Amygdala (tissue), 56 donors: ENCODE results near the gene TMCO1.
"Not testable (repeated sequence)": the region's sequence is repeated elsewhere in the genome, so short reads cannot be mapped to it uniquely, and the experiment has no call there.

ENCODE experiments used
- DNase-seq, 56 donors: peaks; one replicate each; lab custom pipeline; 2025; lab: John Stamatoyannopoulos, UW

The TMCO1 gene

DNA sequence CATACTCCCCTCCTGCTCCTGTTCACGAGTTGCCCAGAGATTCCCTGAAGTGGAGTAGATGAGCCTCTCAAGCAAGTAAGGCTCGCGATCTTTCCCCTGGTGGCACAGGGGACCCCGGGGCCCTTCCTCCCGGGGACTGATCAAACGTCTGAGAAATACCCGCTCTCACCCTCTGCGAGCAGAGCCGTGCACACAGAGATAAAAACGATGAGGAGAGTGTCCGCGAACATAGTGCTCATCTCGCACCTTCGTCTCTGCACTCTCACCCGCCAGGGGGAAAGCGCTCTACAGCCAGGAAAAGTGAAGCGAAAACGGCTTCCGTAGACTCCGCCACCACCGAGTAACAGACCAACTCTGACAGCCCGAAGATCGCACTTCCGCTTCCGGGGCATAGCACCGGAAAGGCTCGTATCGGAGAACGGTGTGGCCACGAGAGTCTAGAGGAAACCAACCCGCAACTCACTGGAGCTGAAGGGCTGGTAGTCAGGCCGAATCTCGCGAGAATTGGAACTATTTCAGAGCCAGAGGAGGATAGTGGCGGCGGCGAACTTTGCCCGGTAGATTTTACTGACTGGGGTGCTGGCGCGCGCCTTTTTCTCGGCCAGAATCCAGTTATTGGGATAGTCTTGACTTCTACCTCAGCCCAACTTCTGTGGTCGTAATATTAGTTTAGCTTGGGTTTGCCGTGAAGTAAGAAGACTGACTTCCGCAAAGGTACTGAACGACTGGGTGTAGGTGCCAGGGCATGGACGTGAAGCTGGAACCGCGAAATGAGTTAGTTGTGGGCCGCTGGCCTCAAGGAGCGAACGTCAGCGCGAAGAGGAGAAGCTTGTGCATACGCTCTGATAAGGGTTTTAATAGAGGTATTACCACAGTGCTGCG lies at the start of gene TMCO1:
TSS of gene TMCO1 (minus strand) at position 356 of the 882 bp plus-strand sequence. CDS start at position 239, 117 bp downstream.
- peak; percentile 65 to 99 (median 93) for DNase-seq

DNA sequence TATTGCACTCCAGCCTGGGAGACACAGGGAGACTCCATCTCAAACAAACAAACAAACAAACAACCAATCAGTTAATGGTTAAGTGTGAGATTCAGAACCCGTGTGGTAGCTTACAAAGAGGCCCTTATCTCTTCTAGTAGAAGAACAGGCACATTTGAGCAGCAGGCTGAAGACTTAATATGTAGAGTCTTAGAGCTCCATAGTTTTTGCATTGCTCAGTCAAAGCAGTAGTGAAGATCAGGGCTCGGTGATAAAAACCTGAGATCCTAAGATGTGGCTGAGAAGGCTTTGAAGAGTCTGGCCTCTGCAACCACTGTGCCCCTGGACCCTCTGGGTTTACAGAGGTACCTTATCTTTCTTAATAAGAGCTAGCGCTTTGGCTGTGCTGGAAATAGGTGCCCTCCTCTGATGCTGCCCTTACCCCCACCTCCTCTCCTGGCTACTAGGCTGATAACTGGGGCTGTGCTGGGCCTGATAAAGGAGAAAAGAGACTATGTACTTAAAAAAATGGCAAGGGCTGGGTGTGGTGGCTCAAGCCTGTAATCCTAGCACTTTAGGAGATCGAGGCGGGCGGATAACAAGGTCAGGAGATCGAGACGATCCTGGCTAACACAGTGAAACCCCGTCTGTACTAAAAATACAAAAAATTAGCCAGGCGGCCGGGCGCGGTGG lies 48.3 kb upstream of the TMCO1 start:
- DNase-seq = no peak

DNA sequence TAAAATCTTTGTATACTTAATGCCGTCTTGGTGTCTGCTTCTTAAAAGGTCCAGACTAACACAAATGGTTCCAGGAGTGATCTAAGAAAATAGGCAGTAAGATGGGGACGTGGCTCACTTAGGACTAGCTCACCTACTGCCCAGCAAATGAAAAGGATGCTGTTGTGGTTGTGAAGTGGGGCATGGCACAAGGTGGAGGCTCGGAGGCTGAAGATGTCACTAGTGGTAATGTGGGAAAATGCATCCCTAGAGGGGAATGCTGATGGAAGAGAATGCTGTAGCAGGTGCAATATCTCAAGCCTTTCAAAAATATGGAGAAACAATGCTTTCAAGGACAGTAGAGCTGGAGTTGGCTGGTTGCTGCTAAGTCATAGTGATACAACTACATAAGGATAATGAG lies 47.5 kb upstream of the TMCO1 start:
- no peak for DNase-seq

DNA sequence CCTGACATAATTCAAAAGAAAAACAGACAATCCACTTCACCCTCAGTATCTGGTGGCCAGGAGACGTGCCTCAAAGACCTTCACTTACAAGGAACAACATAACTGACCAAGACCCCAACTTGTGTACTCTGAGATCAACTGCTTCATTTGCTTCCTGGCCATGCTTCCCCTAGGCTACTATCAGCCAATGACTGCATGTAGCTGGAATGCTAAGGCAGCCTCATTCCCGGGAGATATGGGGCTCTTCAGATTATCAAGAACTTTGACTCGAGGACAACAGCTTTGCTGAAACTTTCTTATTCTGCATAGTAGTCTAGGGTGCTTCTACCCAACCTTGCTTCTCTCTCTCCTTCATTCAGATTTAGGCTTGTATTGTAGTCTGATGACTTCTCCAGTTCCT lies 47.1 kb upstream of the TMCO1 start:
- DNase-seq = no peak

DNA sequence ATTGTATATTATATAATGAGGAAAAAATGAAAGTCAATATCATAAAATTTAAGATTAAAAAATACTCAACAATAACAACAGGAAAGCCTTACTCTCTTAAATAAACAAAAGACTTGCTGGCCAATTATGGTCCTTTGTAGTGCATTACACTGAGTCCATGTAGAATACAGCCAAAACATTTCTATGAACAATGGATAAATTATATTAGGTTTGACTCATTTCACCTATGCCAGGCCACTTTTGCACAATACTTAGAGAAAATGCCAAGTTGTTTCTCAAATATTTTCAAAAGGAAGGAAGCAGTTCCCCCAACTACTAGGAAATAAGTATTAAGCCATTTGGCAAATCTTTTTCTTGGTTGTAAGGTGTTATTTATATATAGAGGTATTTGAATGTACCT lies 38.9 kb upstream of the TMCO1 start:
- DNase-seq = no peak

- DNase-seq = not testable (repeated sequence)
These were observed 35.8 kb upstream of the TMCO1 start for GRCh38 chr1:165804513-165804912.

GRCh38 chr1:165799387-165799786 lies 30.7 kb upstream of the TMCO1 start:
- no peak for DNase-seq

DNA sequence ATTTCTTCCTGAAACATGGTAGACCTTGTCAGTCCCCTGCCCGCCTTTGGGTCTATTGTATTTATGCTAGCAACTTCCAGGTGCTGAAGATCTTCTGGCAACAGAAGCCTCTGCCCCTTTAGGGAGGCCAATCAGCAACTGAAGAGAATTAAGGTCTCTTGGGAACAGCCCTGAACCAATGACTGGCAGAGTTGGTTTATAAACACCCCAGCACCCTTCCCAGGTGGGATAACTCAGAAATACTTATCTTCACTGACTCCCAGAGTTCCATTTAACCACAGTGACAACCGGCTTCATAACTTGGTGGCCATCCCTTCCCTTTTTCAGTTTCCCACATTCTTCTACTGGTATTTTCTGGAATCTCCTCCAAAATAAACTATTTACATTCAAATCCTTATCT lies 27.2 kb upstream of the TMCO1 start:
- DNase-seq = no peak

DNA sequence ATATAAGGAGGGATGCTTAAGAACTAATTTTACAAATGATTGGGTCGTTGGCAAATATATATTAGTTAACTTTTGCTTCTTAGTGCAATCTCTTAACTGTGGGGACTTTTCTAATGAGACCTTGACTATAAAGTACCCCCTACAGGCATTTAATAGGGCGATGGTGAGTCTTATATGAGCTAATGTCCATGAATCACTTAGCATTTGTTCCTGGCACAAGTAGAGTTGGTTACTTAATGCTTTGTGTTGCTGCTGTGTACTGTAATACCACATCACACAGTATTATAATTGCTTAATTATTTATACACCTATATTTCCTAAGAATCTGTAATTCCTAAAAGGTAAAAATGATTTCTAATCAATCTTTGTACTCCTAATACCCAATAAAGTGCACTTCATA lies 25.3 kb upstream of the TMCO1 start:
- DNase-seq = no peak

DNA sequence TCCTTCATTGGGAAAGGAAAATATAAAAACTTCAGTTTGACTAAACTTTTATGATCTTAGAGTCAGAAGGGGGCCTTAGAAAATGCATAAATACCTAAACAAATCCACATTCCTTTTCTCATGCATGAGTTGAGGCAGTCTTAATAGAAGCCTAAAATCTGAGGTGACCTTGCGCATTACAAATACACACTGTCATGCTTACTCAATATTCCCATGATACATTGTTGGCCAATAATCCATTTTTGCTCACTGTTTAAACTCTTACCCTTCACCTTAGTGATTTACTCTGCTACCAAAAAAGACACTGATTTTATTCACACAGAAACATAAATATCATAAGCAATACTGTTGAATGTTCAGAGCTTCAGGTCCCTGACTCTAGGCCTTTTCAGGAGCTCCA lies 19.1 kb upstream of the TMCO1 start:
- DNase-seq = no peak

DNA sequence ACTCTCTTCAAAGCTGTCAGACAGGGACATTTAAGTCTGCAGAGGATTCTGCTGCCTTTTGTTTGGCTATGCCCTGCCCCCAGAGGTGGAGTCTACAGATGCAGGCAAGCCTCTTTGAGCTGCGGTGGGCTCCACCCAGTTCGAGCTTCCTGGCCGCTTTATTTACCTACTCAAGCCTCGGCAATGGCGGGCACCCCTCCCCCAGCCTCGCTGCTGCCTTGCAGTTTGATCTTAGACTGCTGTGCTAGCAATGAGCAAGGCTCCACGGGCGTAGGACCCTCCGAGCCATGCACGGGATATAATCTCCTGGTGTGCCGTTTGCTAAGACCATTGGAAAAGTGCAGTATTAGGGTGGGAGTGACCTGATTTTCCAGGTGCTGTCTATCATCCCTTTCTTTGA lies 14.9 kb upstream of the TMCO1 start:
- not testable (repeated sequence) for DNase-seq

DNA sequence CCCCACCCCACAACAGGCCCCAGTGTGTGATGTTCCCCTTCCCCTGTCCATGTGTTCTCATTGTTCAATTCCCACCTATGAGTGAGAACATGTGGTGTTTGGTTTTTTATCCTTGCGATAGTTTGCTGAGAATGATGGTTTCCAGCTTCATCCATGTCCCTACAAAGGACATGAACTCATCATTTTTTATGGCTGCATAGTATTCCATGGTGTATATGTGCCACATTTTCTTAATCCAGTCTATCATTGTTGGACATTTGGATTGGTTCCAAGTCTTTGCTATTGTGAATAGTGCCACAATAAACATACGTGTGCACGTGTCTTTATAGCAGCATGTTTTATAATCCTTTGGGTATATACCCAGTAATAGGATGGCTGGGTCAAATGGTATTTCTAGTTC lies 9.5 kb upstream of the TMCO1 start:
- not testable (repeated sequence) for DNase-seq

GRCh38 chr1:165773324-165773965 lies 4.8 kb upstream of the TMCO1 start:
- no peak for DNase-seq

DNA sequence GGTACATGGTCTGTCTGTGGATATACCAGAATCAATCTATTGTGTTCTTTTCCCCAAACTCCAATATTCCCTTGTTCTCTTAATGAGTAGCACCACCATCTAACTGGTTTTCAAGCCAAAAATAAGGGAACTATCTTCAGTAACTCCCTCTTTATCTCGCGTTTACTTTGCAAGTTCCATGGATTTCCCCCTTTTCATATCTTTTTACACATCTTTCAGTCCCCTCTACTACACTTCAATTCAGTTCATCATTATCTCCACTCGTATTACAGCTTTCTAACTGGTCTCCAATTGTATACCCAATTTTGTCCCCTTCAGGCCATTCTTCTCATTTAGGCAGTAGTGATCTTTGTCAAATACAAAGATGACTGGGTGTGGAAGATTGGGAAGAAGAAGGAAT lies 4.1 kb upstream of the TMCO1 start:
- no peak for DNase-seq

GRCh38 chr1:165764277-165764676 lies 4.4 kb downstream of the TMCO1 start:
- DNase-seq = no peak

DNA sequence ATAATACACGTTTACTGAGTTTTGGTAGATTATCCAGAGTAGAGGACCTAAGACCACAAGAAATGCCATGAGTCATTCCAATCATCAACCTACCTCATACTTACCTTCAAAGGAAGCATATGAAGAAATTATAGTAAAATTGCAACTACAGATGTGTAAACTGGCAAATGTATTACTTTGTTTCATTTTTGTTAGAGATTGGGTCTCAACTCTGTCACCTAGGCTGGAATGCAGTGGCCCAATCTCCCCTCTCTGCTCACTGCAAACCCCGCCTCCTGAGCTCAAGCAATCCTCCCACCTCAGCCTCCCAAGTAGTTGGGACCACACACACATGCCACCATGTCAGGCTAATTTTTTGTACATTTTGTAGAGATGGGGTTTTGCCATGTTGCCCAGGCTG lies 5.2 kb downstream of the TMCO1 start:
- no peak for DNase-seq

GRCh38 chr1:165762725-165763124 lies 5.9 kb downstream of the TMCO1 start:
- no peak for DNase-seq

GRCh38 chr1:165759095-165759494 lies 9.6 kb downstream of the TMCO1 start:
- no peak for DNase-seq

DNA sequence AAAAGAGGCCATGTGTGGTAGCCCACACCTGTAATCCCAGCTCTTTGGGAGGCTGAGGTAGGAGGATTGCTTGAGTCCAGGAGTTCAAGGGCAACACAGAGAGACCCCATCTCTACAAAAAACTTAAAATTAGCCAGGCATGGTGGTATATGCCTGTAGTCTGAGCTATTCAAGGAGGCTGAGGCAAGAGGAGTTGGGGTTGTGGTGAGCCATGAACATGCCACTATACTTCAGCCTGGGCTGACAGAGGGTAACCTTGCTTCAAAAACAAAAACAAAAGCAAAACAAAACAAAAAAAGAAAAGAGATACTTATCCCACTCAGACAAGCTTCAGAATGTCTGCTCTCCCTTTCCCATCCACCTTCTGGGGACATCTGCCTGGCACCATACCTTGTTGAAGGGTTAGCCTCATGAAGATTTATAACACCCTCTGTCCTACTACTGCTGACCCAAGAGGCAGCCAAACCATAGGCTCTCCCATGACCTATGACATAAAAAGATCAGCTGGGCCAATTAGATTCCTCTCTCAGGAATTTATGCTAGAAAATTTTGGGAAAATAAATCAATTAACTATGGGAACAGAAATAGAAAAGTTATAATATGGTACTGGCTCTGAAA lies 13.2 kb downstream of the TMCO1 start:
- DNase-seq = no peak

DNA sequence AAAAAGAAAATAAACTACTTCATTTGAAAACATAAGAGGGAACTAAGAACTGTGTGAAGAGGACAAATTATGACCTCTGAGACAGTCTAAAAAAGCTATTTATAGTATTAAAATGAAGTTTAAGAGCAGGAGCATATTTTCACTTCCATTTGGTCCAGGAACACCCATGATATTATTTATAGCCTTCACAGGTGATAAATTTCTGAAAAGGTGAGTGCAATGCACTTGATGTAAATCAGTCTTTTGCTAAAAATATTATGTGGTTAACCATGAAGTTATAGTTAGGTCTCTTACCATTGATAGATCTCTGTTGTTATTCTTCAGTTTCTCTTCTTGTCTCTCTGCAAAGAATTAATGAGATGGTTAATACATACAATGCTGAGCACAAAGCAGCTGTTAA lies 14.7 kb downstream of the TMCO1 start:
- no peak for DNase-seq

- no peak for DNase-seq
These were observed 20.1 kb downstream of the TMCO1 start for GRCh38 chr1:165748550-165748949.
